ENCODE measurements around the gene COPS9.

COPS9 gene

DNA sequence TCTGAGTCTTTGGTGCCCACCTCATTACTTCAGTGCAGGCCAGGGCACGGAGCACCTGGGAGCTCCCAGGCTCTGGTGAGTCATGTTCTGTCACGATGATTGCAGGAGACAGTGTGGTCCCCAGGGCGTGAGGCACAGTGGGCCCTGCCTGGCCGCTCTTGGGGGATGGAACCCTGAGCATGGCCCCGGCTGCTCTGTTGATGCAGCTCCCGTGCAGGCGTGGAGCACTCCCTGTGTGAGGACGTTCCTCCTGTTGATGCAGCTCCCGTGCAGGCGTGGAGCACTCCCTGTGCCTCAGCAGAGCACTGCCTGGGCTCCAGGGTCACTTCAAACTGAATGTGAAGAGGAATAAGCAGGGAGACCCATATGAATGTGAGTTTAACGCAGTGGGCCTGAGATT, 30.1 kb downstream of the COPS9 start:
- DNase-seq: no peak

DNA sequence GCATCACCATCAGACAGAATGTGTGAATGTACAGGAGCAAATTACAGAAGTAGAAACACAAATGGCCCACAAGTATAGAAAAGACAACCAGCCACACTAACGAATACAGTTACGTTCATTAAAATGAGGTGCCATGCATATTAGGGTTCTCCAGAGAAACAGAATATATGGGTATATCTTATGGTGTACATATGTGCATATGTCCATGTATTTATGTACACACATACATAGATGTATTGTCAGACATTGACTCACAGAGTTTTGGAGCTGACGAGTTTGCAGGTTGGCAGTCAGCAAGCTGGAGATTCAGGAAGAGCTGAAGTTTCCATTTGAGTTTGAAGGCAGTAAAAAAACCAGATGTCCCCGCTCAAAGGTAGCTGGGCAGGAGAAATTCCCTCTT, 33.0 kb downstream of the COPS9 start:
- no peak for DNase-seq

DNA sequence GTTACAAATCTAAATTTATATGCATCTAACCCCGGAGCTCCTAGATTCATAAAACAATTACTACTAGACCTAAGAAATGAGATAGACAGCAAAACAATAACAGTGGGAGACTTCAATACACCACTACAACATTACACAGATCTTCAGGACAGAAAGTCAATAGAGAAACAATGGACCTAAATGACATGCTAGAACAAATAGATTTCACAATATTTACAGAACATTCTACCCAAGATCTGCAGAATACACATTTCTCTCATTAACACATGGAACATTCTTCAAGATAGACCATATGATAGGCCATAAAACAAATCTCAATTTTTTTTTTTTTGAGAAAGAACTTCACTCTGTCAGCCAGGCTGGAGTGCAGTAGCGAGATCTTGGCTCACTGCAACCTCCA, 37.8 kb downstream of the COPS9 start:
- DNase-seq: no peak

DNA sequence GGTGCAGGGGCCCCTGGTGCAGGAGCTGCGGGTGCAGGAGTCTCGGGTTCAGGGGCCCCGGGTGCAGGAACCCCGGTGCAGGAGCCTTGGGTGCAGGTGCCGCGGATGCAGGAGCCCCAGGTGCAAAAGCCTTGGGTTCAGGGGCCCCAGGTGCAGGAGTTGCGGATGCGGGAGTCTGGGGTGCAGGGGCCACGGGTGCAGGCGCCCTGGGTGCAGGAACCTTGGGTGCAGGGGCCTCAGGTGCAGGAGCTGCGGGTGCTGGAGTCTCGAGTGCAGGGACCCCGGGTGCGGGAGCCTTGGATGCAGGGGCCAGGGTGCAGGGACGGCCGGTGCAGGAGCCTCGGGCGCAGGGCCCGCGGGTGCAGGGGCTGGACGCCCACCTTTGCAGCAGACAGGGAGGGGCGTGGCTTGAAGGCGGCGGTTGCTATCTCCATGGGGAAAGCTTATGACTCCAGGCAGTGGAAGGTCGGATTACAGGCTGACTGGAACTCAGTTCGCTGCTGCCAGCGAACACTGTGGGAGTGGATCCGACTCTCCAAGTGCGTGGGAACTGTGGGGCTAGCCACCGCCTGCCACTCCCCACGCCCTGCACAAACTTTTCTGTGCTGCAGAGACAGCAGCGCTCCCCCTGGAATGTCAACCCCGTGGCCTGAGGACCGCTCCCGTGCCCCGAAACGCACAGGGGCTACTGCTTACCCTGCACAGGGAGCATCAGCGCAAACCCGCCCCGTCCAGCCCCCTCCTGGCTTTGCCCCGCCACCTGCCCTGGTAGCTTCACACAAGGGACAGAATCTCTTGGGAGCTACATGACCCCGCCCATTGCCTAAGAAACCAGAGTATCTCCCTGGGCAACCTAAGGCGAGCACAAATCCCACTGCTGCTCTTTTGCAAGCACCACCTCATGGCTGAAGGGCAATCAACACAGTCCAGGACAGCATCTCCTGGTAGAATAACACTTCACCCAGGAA, 40.3 kb downstream of the COPS9 start:
- no peak for DNase-seq

DNA sequence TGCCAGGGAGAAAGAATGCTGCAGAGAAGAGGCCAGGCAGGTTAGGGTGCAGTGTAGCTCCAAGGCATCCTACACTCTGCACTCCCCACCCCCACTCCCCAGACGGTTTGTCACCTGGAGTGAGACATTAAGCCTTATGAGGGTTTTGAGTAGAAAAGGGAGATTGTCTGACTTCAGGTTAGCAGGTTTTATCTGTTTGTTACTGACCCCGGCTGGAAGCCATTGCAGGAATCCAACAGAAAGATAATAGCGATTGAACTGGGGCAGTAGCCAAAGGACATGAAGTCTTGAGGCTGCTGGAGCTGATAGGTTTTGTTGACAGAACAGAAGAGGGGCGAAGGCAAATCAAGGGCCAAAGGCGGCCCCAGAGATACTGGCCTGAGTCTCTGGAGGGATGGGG, 46.8 kb downstream of the COPS9 start:
- no peak for DNase-seq

DNA sequence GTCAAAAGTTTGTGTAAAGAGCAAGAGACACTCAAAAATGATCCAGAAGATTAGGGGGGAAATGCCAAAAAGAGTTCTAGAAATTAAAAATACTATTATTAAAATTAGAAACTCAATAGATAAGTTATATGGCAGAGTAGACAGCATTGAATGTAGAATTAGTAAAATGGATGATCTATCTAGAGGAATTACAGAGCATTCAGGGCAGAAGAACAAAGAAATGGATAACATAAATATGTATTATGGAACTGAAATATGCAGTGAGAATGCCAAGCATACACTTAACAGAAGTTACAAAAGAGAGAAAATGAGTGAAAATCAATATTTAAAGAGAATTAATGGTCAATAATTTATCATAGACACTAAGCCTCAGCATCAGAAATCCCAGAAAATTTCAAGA, 49.5 kb downstream of the COPS9 start:
- DNase-seq: no peak

Measured in stimulated activated CD4-positive, alpha-beta T cell treated with anti-CD3 and anti-CD28 coated beads, Interleukin-4, amount 100 ng/mL, for 4 hours (primary cell).